Measurements from ENCODE around the gene CCR2.
A peak's percentile ranks its signal among the peaks of the same experiment; 100 is the strongest.
"Not testable (repeated sequence)": the region's sequence is repeated elsewhere in the genome, so short reads cannot be mapped to it uniquely, and the experiment has no call there.

The CCR2 gene

DNA sequence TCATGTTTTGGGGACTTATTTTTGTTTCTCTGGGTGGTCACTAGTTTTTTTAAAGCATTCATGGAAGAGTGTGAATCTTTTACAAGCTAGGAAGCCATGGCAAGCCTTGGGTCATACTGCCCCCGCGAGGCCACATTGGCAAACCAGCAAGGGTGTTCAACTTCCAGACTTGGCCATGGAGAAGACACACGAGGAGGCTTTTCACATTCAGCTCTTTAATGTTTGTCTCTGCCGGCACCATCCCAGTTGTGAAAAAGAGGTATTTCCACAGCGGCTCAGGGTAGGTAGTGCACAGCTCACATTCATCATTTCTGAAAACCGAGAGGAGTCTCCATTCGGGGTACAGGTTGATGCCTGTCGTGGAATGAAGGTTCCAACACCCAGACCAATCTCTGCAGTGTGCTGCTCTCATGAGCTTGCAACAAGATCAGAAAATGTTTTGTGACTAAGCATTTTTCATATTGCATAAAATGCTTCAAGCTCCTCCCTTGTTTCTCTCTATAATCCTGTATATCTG is 24.6 kb downstream of the CCR2 start:
- DNase-seq (ENCODE audit: low read depth, low spot score): peak; percentile 65

DNA sequence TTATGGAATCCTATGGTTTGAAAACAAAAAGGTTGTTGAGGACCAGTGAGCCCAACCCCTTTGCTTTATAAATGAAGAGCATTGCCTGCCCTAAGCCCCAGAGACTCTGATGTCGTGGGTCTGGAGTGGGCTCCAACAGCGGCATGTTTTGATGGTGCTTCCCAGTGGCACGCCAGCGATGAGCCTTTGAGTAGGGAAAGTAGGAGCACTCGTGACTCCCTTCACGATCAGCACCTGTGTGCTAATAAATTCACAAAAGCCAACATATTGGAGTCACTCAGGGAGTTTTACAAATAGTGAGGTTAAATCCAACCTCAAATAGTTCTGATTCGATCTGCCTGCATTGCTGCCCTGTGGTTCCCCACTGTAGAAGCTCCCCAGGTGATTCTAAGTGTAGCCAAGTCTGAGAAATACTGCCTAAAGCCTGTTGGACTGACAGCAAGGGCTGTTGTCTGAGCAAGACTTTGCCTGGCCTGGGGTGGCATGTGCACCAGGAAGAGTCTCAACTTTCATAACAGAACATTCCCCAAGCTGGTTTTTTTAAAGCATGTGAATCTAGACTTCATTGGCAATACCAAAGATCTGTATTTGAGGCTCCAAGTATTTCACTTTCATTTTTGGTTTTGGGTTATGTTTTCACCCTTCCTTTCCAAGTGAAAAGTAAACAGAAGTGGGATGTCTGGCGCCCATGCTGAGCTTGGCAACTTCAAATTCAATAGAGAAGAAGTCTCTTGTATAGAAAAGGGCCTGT is 26.7 kb downstream of the CCR2 start:
- DNase-seq (ENCODE audit: low read depth, low spot score): no peak

DNA sequence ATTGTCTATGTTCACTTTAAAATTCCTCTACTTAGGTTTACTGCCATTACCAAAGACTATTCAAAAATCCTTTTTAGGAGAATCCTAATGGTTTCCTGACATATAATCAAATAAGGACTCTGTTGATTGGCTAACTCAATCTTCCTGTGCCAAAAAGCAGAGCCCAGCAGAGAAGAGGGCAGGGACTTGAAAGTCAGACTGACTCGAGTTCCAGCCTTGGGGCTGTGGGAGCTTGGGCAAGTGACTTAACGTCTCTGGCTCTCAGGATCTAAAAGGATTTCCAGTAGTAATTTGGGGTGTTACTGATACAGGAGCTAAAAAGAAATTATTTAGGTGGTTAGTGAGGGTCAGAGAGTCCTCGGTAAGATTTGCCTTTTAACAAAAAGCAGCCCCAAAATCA is 27.7 kb downstream of the CCR2 start:
- DNase-seq (ENCODE audit: low read depth, low spot score): no peak

DNA sequence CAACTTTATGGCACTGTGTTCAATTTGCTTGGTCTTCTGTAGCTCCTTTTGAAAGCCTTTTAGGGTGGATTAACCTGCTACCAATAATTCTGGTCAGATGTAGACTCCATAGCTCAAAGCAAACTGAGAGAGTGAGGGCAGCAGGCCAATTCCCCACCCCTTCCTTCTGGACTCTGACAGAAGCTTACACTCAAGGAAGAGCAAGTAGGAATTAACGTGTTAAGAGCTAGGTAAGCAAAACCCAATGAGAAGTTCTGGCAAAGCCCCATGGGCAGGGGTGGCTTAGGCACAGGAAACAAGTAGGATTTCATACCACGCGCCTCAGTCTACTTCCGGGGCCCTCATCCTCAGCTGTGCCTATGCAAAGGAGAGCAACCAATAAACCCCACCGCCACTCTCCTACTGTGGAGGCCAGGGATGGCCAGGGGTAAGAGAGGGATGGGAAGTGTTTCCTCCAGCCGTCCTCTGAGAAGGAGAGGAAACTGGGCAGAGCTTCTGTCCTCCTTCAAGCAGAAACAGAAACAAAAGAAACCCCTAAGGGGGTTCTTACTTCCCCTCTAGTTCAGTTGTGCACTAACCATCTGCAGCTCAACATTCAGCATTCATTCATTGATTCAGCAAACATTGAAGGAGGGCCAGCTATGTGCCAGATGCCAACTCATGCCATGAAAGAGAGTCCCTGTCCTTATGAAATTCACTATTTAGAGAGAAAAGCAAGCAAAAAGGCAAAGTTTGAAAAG is 29.5 kb downstream of the CCR2 start:
- no peak for DNase-seq (ENCODE audit: low read depth, low spot score)

DNA sequence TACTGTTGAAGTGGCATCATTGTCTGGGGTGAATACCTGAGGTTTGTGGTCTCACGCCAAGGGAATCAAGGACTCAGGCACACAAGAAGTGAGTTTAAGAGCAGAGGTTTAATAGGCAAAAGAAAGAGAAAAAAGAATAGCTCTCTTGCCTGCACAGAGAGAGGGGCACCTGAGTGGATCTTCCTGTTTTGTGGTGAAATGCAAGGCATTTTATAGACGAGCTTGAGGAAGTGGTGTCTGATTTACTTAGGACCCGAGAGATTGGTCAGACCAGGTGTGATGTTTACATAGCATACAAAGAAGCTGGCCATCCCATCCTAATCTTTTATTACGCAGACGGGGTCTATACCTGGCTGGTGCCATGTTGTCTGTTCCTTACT is 30.0 kb downstream of the CCR2 start:
- no peak for DNase-seq (ENCODE audit: low read depth, low spot score)

DNA sequence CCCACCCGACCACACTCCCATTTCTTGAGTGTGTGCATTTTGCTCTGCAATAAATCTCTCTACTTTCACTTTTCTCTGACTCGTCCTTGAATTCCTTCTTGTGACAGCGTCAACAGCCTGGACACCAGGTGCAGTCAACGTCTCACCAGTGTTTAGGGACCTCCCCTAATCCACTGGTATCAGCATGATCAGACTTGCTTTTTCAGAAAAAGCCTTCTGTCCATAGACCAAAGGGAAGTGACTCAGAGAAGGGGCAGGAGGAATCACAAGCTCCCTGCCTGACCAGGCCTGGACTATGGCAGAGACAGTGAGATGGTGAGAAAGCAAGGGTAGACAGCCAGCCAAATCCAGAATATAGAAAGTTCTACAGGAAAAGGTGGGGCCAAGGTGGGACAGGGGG is 32.3 kb downstream of the CCR2 start:
- no peak for DNase-seq (ENCODE audit: low read depth, low spot score)

DNA sequence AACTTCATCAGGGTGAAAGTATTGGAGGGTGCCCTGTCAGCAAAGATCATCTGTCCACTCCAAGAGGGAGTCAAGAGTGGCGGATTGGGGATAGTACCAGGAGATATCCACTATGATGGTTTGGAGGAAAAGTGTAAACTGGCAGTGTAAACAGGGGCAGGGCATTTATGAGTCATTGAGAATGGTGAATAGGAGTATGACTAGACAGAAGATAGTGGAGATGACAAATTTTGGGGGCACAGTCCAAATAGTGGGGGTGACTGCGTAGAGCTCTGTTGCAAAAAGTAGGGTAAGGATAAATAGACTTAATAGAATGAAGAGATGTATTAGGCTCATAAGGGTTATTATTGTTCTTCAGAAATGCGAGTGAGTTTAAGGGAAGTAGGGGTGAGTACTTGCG is 34.9 kb downstream of the CCR2 start:
- not testable (repeated sequence) for DNase-seq (ENCODE audit: low read depth, low spot score)

DNA sequence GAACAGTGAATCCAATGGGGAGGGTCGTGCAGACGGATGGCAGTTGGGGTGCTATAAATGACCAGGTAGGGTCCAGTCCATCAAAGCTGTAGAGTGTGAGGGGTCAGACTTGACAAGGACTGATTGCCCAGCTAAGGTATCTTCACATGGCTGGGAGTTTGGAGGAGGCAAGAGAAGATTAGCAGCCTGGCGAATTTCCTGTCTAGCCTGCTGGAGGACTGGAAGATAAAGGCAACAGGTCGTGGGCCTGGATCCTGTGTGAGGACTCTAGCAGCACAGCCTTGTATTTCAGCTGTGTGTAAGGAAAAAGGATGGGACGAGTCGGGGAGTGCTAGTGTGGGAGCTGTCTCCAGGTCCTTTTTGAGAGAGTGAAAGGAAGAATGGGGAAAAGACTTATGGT is 35.4 kb downstream of the CCR2 start:
- no peak for DNase-seq (ENCODE audit: low read depth, low spot score)

DNA sequence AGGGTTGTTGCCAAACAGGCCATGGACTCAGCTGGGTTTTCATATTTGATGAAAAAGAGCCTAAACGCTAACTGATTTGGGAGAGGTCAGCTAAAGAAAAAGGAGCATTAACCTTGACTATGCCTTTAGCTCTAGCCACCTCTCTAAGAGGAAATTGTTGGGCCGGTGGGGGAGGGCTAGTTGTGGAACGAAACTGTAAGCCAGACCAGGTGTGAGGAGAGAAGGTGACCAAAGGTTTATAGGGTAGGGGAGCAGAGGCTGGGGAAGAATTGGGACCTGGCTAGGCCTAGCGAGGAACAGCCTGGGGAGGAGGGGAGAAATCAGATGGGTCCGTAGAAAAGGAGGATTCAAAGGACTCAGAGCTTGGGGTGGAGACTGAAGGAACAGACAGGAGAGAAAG is 37.6 kb downstream of the CCR2 start:
- not testable (repeated sequence) for DNase-seq (ENCODE audit: low read depth, low spot score)

DNA sequence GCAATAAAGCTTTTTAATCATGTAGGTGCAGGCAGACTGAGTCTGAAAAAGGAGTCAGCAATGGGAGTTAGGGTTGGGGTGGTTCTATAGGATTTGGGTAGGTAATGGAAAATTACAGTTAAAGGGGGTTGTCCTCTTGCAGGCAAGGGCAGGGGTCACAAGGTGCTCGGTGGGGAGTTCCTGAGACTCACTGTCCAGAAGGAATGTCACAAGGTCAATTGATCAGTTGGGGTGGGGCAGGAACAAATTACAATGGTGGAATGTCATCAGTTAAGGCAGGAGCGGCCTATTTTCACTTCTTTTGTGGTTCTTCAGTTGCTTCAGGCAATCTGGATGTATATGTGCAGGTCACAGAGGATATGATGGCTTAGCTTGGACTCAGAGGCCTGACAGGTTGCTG is 39.1 kb downstream of the CCR2 start:
- DNase-seq (ENCODE audit: low read depth, low spot score): peak; percentile 69

DNA sequence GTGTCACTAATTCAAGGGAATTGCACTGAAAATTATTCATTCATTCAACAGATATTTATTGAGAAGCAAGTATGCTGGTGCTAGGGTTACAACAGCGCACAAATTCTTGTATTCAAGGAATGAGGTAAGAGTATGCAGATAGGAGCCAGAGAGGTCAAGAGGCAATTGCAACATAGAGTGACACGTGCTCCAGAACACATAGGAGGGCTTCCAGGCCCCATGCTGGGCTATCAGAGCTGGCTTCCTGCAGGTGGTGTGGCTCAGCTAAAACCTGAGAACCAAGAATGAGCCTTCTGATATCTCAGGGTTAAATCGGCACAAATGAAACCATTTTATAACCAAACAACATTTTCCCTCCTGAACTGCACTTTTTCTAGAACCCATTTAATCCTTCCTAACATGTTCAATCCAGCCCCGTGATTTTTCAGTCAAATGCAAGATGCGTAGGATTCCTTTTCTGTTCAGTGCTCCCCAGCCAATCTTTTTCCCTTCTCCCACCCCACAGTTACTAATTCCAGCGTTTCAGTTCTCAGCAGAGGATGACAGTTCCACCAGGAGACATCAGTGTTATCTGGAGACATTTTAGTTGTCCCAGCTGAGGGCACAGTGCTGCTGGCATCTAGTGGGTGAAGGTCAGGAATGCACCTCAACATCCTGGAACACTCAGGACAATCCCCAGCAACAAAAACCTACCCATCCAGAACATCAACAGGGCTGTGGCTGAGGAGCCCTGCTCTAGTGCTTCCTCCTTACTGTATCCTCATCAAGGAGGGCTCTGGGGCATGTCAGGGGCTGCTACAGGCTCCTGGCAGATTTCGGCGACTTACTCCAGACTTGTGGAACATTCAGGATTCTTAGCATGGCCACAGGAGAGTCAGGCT is 39.9 kb downstream of the CCR2 start:
- DNase-seq (ENCODE audit: low read depth, low spot score): peak; percentile 67

DNA sequence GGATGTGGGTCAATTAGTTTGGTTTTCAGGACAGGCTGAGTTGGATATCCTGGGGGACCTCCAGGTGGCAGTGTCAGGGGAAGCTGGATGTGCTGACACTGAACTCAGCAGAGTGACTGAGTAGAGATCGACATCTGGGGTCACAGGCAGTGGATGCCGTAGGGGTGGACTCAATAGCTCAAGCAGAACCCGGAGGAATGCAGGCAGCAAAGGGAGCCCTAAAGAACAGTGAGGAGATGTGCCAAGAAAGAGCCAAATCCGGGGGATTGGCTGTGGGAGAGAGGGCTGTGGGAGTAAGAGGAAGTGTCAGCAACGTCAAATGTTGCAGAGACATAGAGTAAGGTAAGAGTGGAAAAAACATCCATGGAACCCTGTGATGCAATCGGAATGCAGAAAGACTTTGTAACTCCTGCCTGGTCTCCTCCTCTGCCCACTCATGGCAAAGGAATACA is 41.3 kb downstream of the CCR2 start:
- DNase-seq (ENCODE audit: low read depth, low spot score): no peak

DNA sequence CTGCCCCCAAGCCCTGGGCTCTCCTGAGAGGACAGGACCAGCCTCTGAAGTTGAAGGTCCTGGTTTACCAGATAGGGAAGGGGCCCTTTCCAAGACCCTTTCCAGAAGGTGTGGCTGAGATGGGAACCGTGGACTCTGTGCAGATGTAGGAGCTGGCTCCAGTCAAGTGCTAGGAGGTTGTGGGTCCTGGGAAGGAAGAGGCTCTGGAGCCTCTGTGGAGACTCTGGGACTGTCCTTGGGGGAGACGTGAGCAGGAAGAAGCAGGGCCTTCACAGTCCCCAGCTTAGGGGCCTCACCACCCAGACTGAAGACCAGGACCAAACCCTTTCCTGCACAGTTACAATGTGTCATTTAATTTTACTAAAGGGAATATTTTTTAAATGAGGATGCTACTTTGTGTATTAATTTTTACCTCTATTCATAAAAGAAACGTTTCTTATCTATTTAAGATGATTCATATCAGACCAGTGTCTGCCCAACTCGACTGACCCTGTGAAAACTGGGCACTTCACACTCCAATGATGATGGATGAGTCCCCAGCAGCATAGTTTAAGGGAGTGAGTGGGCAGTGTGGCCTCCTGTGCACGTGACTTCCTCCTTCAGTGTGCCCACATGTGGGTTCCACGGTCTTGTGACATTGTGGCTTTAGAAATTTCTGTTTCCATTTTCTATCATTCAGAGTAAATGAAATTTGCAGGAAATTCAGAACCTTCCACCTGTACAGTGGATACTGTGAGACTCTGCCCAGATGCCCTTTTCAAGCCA is 42.0 kb downstream of the CCR2 start:
- DNase-seq (ENCODE audit: low read depth, low spot score): no peak

DNA sequence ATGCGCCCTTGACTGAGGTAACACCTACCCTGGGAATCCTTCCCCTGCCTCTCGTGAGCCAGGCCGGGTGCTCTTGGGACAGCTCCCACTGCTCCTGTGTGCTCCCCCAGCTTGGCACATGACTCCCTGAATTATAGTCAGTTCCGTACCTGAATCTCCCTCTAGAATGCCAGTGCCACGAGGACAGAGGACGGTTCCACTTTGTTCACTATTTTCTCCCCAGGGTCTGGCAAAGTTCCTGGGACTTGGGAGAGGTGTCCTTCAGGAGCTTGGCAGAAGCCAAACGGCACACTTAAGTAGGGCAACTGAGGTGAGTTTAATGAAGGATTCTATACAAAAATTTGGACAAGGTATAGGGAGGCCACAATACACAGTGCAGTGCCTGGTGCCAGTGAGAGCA is 43.2 kb downstream of the CCR2 start:
- no peak for DNase-seq (ENCODE audit: low read depth, low spot score)

DNA sequence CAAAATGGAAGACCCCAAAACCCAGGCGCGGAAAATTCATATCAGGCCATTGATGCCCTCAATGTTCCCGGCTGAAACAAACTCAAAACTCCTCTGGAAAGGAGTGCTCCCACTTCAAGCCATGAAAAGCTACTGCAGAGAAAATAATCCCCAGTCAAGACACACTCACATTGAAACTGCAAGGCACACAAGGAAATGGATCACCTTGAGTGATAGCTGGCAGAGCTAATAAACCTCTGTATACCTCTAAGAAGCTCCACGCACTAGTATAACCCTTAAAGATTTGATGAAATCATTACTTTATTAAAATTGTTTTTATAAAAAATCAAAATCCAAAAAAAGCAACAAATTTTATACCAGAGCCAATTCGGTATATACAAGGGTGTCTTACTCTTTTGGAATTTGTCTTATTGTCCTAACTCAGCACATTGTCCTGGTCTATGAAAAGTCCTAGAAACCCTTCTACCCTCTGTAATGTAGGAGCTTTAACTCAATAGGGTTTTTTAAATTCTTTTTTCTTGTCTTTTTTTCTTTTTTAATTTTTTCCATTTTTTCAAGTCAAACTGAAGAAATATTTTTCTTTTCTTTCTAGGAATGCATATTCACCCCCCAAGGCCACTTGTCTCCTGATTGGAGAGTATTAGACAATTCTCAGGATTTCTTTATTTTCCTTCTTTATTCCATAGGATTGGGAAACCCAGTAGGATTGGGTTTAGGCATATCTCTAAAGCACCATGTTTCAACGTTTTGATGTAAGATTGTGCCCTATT is 44.5 kb downstream of the CCR2 start:
- no peak for DNase-seq (ENCODE audit: low read depth, low spot score)

DNA sequence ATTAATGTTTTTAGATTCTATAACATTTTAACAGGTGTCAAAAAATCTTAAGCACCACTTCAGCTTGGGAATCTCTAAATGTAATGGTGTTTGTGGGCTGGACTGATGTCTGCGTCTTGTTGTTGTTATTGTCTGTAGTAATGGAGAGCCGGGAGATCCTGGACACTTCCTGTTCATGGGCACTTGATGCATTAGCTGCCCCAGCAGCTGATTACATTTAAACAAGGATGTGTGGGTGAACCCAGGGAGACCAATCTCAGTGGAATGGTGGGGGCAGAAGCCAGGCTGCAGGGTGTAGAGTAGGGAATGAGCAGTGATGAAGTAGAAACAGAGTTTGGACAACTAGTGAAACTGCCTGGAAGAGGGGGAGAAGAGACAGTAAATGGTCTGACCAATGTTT is 45.2 kb downstream of the CCR2 start:
- no peak for DNase-seq (ENCODE audit: low read depth, low spot score)

DNA sequence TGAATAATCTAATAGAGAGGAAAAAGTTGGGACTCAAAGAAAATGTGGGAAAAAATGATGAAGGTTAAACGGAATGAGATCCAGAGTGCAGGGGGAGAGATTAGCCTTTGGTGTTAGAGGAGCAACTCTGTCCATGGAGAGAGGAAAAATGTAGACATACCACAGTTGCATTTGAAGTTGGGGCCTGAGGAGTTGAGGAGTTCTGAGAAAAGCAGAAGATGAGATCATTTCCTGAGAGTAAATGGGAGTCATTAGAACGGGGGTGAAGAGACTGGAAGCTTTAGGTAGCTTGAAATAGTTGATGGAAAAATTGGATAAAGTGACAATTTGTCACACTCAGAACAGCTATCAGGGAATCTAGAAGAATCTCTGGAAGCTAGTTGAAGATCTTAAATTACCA is 45.6 kb downstream of the CCR2 start:
- no peak for DNase-seq (ENCODE audit: low read depth, low spot score)

DNA sequence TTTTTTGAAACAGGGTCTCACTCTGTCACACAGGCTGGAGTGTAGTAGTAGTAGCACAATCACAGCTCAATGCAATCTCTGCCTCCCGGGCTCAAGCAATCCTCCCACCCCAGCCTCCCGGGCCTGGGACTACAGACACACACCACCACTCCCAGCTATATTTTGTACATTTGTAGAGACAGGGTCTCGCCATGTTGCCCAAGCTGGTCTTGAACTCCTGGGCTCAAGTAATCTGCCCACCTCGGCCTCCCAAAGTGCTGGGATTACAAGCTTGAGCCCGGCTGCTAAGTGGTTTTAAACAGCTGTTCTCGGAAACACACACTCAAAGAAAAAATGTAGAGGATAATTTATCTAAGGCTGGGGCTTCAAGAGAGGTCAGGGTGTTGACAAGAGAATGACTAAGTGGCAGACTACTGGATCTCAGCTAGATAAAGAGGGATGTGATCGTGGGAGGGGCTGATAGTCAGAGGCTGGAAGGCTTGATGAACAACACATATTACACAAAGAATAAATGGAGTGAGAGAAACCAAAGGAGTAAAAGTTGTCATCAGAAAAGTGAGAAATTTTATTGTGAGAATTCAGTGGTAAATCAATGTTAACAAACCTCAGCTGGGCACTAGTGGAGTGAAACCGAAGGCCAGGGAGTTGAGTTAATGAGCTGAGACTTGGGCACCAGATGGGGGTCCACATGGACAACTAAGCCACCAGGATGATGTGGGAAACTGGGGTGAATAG is 46.3 kb downstream of the CCR2 start:
- no peak for DNase-seq (ENCODE audit: low read depth, low spot score)

DNA sequence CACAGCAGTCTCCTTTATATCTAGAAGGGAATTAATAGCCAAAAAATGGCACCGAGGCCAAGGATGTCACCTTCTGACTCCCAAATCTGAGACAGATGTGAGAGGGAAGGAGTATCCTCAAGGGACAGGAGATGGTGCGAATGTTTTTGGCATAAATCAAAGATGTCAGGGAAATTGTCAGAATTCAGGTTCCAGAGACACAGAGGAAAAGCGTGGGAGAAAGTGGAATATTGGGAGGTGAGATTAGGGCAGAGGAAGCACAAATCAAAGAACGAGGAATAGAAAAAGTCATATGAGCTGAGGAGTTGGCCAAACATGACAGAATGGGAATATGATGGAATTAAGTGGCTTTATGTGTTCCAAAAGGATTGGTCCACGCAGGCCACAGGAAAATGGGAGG is 46.9 kb downstream of the CCR2 start:
- DNase-seq (ENCODE audit: low read depth, low spot score): no peak

DNA sequence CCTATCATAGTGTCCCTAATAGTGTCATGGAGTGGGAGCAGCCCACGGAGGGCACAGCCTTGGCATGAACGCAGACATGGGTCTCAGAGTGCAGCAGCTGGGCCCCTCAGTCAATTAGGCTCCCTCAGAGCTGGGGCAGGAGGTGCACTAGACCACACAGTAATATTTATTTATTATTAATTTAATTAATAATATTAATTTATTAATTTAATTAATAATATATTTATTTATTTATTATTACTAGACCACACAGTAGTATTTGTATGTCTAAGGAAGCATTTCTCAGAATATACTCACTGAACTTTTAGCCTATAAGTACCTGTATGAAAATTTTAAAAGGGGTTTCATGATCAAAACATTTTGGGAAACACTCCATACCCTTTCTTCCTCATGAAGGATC is 47.7 kb downstream of the CCR2 start:
- DNase-seq (ENCODE audit: low read depth, low spot score): no peak
